ENCODE results near the gene ZNF789. TPM values are rescaled to one million over a fixed set of nuclear protein-coding genes. Genes with fewer than 3 reads are reported as not detected.

The ZNF789 gene
- total and polyA plus RNA-seq, 2 of the 4 experiments (the other 2 are of a cell fraction): 4.8 to 8.9 TPM

DNA sequence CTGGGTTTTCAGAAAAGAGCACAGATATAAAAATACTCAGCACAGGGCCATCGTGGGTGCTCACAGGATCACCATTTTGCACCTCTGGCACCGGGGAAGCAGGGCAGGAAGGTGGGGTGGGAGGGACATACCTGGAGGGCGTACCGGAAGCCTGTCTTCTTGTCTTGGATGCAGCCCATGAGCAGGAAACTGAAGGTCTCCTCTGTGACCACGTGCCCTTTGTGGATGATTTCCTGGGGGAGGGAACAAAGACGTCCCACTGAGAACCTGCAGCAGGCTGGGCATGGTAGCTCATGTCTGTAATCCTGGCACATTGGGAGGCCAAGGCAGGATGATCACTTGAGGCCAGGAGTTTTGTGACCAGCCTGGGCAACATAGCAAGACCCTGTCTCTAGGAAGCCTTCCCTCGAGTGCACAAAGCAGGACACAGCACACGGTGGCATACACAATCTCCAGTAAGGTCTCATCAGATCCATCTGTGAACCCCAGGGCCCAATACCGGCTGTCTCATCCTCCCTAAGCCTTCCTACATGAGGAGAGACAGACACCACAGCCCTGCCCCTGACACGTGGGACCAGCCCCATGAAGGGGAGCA lies 43.6 kb upstream of the ZNF789 start:
- no peaks in the 10 kb centered on the region for H3K27me3 ChIP-seq (ENCODE audit: control insufficient read depth, insufficient read depth, low read length)
- H3K23ac ChIP-seq (ENCODE audit: low read depth, low read length): no peak overlapping the region
- H3K4me3 ChIP-seq (ENCODE audit: insufficient read depth, low read depth, low read length): no peak overlapping the region
- no peak overlapping the region for H2BK120ac ChIP-seq (ENCODE audit: low read depth, low read length)
- no peak overlapping the region for H3K9ac ChIP-seq (ENCODE audit: low read depth, low read length)
- H4K91ac ChIP-seq (ENCODE audit: insufficient read depth, low read depth, low read length): no peak overlapping the region
- in situ Hi-C loops (cut with MboI; ENCODE audit: low sequenced_read_pairs): no loop called here
- H2BK15ac ChIP-seq (ENCODE audit: low read depth, low read length): no peak overlapping the region
- BruUV-seq (replicated peaks): no TSS peak
- POLR2A ChIA-PET (ENCODE audit: unreplicated experiment): no interaction called here
- no peaks in the 10 kb centered on the region for H3K4me1 ChIP-seq (ENCODE audit: control insufficient read depth, insufficient read depth, low read length)
- H2AK9ac ChIP-seq (replicated peaks; ENCODE audit: low read depth, low read length, poor library complexity): no peak overlapping the region
- H3K14ac ChIP-seq (replicated peaks; ENCODE audit: low read depth, low read length): no peak overlapping the region
- no peak overlapping the region for H3K4ac ChIP-seq (ENCODE audit: low read depth, low read length)
- dilution Hi-C loops (cut with HindIII; ENCODE audit: low sequenced_read_pairs, unreplicated experiment): no loop called here
- intact Hi-C loops (cut with micrococcal nuclease): no loop called here
- H3K27ac ChIP-seq (ENCODE audit: insufficient read depth, low read length): no peak overlapping the region
- H4K8ac ChIP-seq (ENCODE audit: low read depth in 2 of 2, low read length in 2 of 2): no peak overlapping the region
- CTCF ChIA-PET: no interaction called here
- no peak overlapping the region for H4K5ac ChIP-seq (ENCODE audit: low read depth, low read length)
- TF ChIP-seq FOS (IDR thresholded peaks at IDR 0.05; ENCODE audit: low read depth, low read length) (no peak), POLR2A (IDR thresholded peaks at IDR 0.05; ENCODE audit: low read depth, low read length) (no peak), CEBPB (IDR thresholded peaks at IDR 0.05; ENCODE audit: low read depth, low read length) (no peak), BHLHE40 (IDR thresholded peaks at IDR 0.05; ENCODE audit: low read depth, low read length) (no peak), MAFK (IDR thresholded peaks at IDR 0.05; ENCODE audit: low read depth, low read length) (no peak), RFX5 (IDR thresholded peaks at IDR 0.05; ENCODE audit: low read depth, low read length) (no peak), NFE2L2 (IDR thresholded peaks at IDR 0.05; ENCODE audit: low read depth, low read length) (no peak), RAD21 (IDR thresholded peaks at IDR 0.05; ENCODE audit: low read length) (no peak), SMC3 (IDR thresholded peaks at IDR 0.05; ENCODE audit: low read depth, low read length) (no peak), MXI1 (IDR thresholded peaks at IDR 0.05; ENCODE audit: borderline replicate concordance, low read depth, low read length) (no peak)
- TF ChIP-seq, protein P1, sequence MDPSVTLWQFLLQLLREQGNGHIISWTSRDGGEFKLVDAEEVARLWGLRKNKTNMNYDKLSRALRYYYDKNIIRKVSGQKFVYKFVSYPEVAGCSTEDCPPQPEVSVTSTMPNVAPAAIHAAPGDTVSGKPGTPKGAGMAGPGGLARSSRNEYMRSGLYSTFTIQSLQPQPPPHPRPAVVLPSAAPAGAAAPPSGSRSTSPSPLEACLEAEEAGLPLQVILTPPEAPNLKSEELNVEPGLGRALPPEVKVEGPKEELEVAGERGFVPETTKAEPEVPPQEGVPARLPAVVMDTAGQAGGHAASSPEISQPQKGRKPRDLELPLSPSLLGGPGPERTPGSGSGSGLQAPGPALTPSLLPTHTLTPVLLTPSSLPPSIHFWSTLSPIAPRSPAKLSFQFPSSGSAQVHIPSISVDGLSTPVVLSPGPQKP (IDR thresholded peaks at IDR 0.05; ENCODE audit: borderline replicate concordance, low read depth, low read length): no peak
- TF ChIP-seq, protein P2, sequence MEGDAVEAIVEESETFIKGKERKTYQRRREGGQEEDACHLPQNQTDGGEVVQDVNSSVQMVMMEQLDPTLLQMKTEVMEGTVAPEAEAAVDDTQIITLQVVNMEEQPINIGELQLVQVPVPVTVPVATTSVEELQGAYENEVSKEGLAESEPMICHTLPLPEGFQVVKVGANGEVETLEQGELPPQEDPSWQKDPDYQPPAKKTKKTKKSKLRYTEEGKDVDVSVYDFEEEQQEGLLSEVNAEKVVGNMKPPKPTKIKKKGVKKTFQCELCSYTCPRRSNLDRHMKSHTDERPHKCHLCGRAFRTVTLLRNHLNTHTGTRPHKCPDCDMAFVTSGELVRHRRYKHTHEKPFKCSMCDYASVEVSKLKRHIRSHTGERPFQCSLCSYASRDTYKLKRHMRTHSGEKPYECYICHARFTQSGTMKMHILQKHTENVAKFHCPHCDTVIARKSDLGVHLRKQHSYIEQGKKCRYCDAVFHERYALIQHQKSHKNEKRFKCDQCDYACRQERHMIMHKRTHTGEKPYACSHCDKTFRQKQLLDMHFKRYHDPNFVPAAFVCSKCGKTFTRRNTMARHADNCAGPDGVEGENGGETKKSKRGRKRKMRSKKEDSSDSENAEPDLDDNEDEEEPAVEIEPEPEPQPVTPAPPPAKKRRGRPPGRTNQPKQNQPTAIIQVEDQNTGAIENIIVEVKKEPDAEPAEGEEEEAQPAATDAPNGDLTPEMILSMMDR (conservative IDR thresholded peaks at IDR 0.05; ENCODE audit: low read depth, low read length): no peak
- H2AFZ ChIP-seq (replicated peaks; ENCODE audit: low read length, poor library complexity): no peak overlapping the region
- H2BK5ac ChIP-seq (ENCODE audit: low read depth, low read length, poor library complexity, severe bottlenecking): no peak overlapping the region
- DNase-seq: no peak
- no peak overlapping the region for H2BK20ac ChIP-seq (ENCODE audit: low read depth, low read length)
- H4K20me1 ChIP-seq (ENCODE audit: insufficient read depth, low read length): no peaks in the 10 kb centered on the region; the same call in 1 of the 2 replicates
- WGBS, 2 experiments (ENCODE audit: extremely low coverage in 2 of 2, insufficient read length in 1 of 2): 95% methylated on average over 4 of the region's 10 CpGs; no CpG with 5 or more reads in 1 of the 2 experiments
- no peak overlapping the region for H3K4me2 ChIP-seq (ENCODE audit: low read depth, low read length)
- no peak overlapping the region for H3K18ac ChIP-seq (ENCODE audit: low read depth, low read length)
- H3K56ac ChIP-seq (ENCODE audit: extremely low read depth, insufficient read depth, low read length): no peak overlapping the region
- no peaks in the 10 kb centered on the region; a peak in 1 of 4 replicates for H3K79me1 ChIP-seq (ENCODE audit: low read depth in 1 of 2, low read length in 2 of 2)
- H2AK5ac ChIP-seq (ENCODE audit: low read depth, low read length): no peak overlapping the region
- no peaks in the 10 kb centered on the region for H3K9me1 ChIP-seq (ENCODE audit: insufficient read depth, low read length)
- ATAC-seq (ENCODE audit: low read depth): no peak
- H3K9me3 ChIP-seq (ENCODE audit: control insufficient read depth, insufficient read depth, low read length): no peaks in the 10 kb centered on the region
- peaks cover 60% of the 10 kb centered on the region for H3K36me3 ChIP-seq (ENCODE audit: control insufficient read depth, insufficient read depth, low read length)
